GM12878 (cell line): ENCODE results near the gene ANK3. TPM values are rescaled to one million over a fixed set of nuclear protein-coding genes. Genes with fewer than 3 reads are reported as not detected.
A peak's percentile ranks its signal among the peaks of the same experiment; 100 is the strongest.

Source experiments
- ATAC-seq: fragments of 200-7000 bp; cut with Tn5 transposase; 3 replicates; pipeline ENCODE4 v1.9.1; 2020; ENCODE audit warnings: mild to moderate bottlenecking, moderate library complexity
- BruUV-seq: library from RNA; stranded (reverse); fragments of 400-500 nt; replicated peaks from 2 replicates; lab custom pipeline; 2021; lab: Mats Ljungman, UMichigan
- CTCF ChIA-PET: fragments of 300-600 bp; sonication (Branson Sonifier 250); formaldehyde crosslinking; extraction: SDS; loops from one replicate; lab custom pipeline; 2021; ENCODE audit warnings: inconsistent platforms; lab: Yijun Ruan, JAX
- POLR2A ChIA-PET: fragments of 350-600 bp; formaldehyde crosslinking; extraction: SDS; loops from one replicate; lab custom pipeline; 2021; ENCODE audit warnings: inconsistent platforms; lab: Charles Lee
- RAD21 ChIA-PET: fragments of 300-600 bp; sonication (Branson Sonifier 250); formaldehyde crosslinking; loops from one replicate; lab custom pipeline; 2023; ENCODE audit warnings: antibody characterized with exemption; ENCODE audit not compliant: unreplicated experiment; lab: Charles Lee
- SMC1A ChIA-PET: fragments of 300-600 bp; sonication (Branson Sonifier 250); formaldehyde crosslinking; loops from one replicate; lab custom pipeline; 2023; ENCODE audit not compliant: unreplicated experiment, uncharacterized antibody; lab: Charles Lee
- DNase-seq: peaks from one replicate; pipeline ENCODE4 v3.0.0-alpha.2; 2011; ENCODE audit warnings: low read depth, low spot score
- FAIRE-seq: peaks from 3 replicates; lab custom pipeline; 2011; peaks lifted over from hg19 to GRCh38; lab: Jason Lieb, UNC
- H2AFZ ChIP-seq: 2 replicates; pipeline ENCODE4 v1.6.0; 2011; ENCODE audit warnings: low read depth, low read length, control low read depth; ENCODE audit not compliant: control insufficient read depth
- H3K27ac ChIP-seq: 2 replicates; pipeline ENCODE4 v1.5.1; 2011; ENCODE audit warnings: control low read depth; ENCODE audit not compliant: control insufficient read depth, insufficient read depth
- H3K27me3 ChIP-seq, 2 experiments: replicated peaks in 1 of 2; 2 replicates each; pipeline versions ENCODE4 v1.6.0 to v1.6.1; 2011; ENCODE audit warnings: low read length in 1 of 2; ENCODE audit not compliant: control insufficient read depth in 2 of 2, insufficient read depth in 2 of 2
- H3K36me3 ChIP-seq, 2 experiments: 2 replicates each; pipeline ENCODE4 v1.5.1; 2011; ENCODE audit warnings: low read length in 1 of 2; ENCODE audit not compliant: control insufficient read depth in 2 of 2, insufficient read depth in 2 of 2
- H3K4me1 ChIP-seq: 2 replicates; pipeline ENCODE4 v1.6.1; 2011; ENCODE audit warnings: mild to moderate bottlenecking, low read length, moderate library complexity, mixed read lengths; ENCODE audit not compliant: control insufficient read depth, insufficient read depth
- H3K4me2 ChIP-seq: 2 replicates; pipeline ENCODE4 v1.6.0; 2011; ENCODE audit warnings: control low read depth; ENCODE audit not compliant: control insufficient read depth, insufficient read depth
- H3K4me3 ChIP-seq: fragments of 200-600 bp; sonication (generic); 2 replicates; pipeline ENCODE4 v1.5.1; 2016
- H3K79me2 ChIP-seq: 2 replicates; pipeline ENCODE4 v1.6.0; 2011; ENCODE audit warnings: low read length; ENCODE audit not compliant: control insufficient read depth, insufficient read depth
- H3K9ac ChIP-seq: 2 replicates; pipeline ENCODE4 v1.8.0; 2011; ENCODE audit warnings: low read length, control low read depth, mixed read lengths; ENCODE audit not compliant: control insufficient read depth, insufficient read depth
- H3K9me3 ChIP-seq: replicated peaks from 3 replicates; pipeline ENCODE4 v1.5.1; 2011; ENCODE audit warnings: mild to moderate bottlenecking, low read length; ENCODE audit not compliant: control insufficient read depth, insufficient read depth
- H4K20me1 ChIP-seq: 2 replicates; pipeline ENCODE4 v1.6.0; 2011; ENCODE audit not compliant: control insufficient read depth, insufficient read depth
- ATF2 ChIP-seq: IDR thresholded peaks from 2 replicates; pipeline ENCODE4 v1.6.1; 2012; ENCODE audit warnings: low read length, inconsistent platforms
- BACH1 ChIP-seq: fragments of 450-650 bp; IDR thresholded peaks from 2 replicates; pipeline ENCODE4 v1.6.1; 2017; ENCODE audit warnings: mild to moderate bottlenecking, borderline replicate concordance
- ZBTB11 ChIP-seq: fragments of 450-650 bp; formaldehyde crosslinking; IDR thresholded peaks from 2 replicates; pipeline ENCODE4 v1.5.0; 2022; ENCODE audit warnings: mild to moderate bottlenecking, missing genetic modification characterization
- ZNF687 ChIP-seq: fragments of 450-650 bp; IDR thresholded peaks from 2 replicates; pipeline ENCODE4 v1.6.1; 2017; ENCODE audit warnings: mild to moderate bottlenecking, moderate library complexity
- ZSCAN29 ChIP-seq: fragments of 450-650 bp; IDR thresholded peaks from 2 replicates; pipeline ENCODE4 v1.6.1; 2017; ENCODE audit warnings: mild to moderate bottlenecking, moderate library complexity
- WGBS: methylation state at CpG from one replicate; pipeline ENCODE4 v1.1.6; 2016; ENCODE audit warnings: low lambda C conversion rate; ENCODE audit not compliant: insufficient replicate concordance, insufficient coverage; ENCODE audit errors: missing lambda C conversion rate; 5-methylcytosine and 5-hydroxymethylcytosine counted together
- in situ Hi-C: fragments of 300-500 bp; cut with MboI; formaldehyde crosslinking; loops from 9 replicates; pipeline ENCODE4 v1.14.3; 2018; ENCODE audit warnings: mixed read lengths
- intact Hi-C: fragments of 100-400 bp; cut with micrococcal nuclease; formaldehyde crosslinking; loops from one replicate; pipeline ENCODE4 v1.14.2; 2022; ENCODE audit not compliant: unreplicated experiment
- polyA plus RNA-seq, 11 experiments: library from polyadenylated mRNA; depleted of rRNA in 4 of 11; unstranded in 6 of 11; stranded (reverse) in 5 of 11; fragments of >200 nt; fragmentation: Nextera tagmentation in 4 of 11; fragmentation: Illumina TruSeq in 1 of 11; extraction: Ambion mirVana in 4 of 11; extraction: Trizol in 1 of 11; gene quantifications; 1 replicate in 1 of 11; 2 replicates in 10 of 11; pipeline versions ENCODE4 v1.2.1 to v1.2.3, GENCODE V29; 2011 to 2016; ENCODE audit warnings: inconsistent platforms in 2 of 11, missing spikeins in 2 of 11, low read depth in 1 of 11
- total RNA-seq, 4 experiments: library from RNA; depleted of rRNA in 3 of 4; stranded (reverse); fragments of >200 nt in 3 of 4; fragmentation: Illumina TruSeq in 1 of 4; extraction: Trizol in 1 of 4; gene quantifications; 2 replicates each; pipeline versions ENCODE4 v1.2.1 to v1.2.3, GENCODE V29; 2013 to 2021

Gene ANK3
- total and polyA plus RNA-seq, 10 of the 15 experiments (the other 5 are each of a cell fraction or from before 2014, with no cell fraction given): 0.06 to 0.82 (median 0.20) TPM; not detected in 2

- peak; percentile 57 for TF ChIP-seq ZNF687
These were observed 36.0 kb downstream of the ANK3 start (continued) for GRCh38 chr10:60353519-60354258.

- DNase-seq: peak; percentile 30
- ChIA-PET RAD21 (interaction anchor here (1.3 to 1.6 kb wide), 2 partner anchors 76 to 82 kb away, joined by 3 to 5 read pairs; no protein-coding TSS in a partner anchor), CTCF (interaction anchor here (1.0 to 7.0 kb wide), 5 partner anchors 12 to 118 kb away, joined by 3 to 47 read pairs (median 3); no protein-coding TSS in a partner anchor), POLR2A (interaction anchor here (0.5 kb wide), 1 partner anchor 170 kb away, joined by 3 read pairs; no protein-coding TSS in a partner anchor), SMC1A (interaction anchor here (0.6 to 4.6 kb wide), 7 partner anchors 10 to 118 kb away, joined by 3 to 24 read pairs (median 7); no protein-coding TSS in a partner anchor)
- peak; percentile 80 for ATAC-seq
- H3K27ac ChIP-seq: peak overlapping the region; percentile 56
- H3K4me3 ChIP-seq: peak overlapping the region; percentile 20; the same call in 1 of the 2 replicates
- WGBS: 0% methylated on average over 5 of the region's 5 CpGs
- H3K36me3 ChIP-seq: no peaks in the 10 kb centered on the region
- in situ Hi-C loops (no loop called here), intact Hi-C loops (loop anchor here (5.0 to 10.0 kb wide), 4 partner anchors 55 to 1967 kb away; partner anchors contain the start of genes CCDC6 and TFAM)
- H3K9ac ChIP-seq: no peak overlapping the region
- peaks cover 34% of the 10 kb centered on the region for H3K4me1 ChIP-seq
- no peaks in the 10 kb centered on the region for H3K9me3 ChIP-seq
- H3K79me2 ChIP-seq: no peaks in the 10 kb centered on the region
- peak; percentile 88 for FAIRE-seq
- peak overlapping the region; percentile 49 for H3K4me2 ChIP-seq
- H3K27me3 ChIP-seq: no peaks in the 10 kb centered on the region
- no peak overlapping the region; the same call in 1 of the 2 replicates for H2AFZ ChIP-seq
- no peaks in the 10 kb centered on the region for H4K20me1 ChIP-seq
- no TSS peak for BruUV-seq
- no peak for TF ChIP-seq ZBTB11
- TF ChIP-seq ATF2: peak; percentile 20; the same call in 1 of the 2 replicates
- no peak for TF ChIP-seq ZSCAN29
- TF ChIP-seq ZNF687: peak; percentile 50; the same call in 1 of the 2 replicates
- TF ChIP-seq BACH1: no peak; the same call in 1 of the 2 replicates
These were observed 37.6 kb downstream of the ANK3 start for GRCh38 chr10:60352105-60352504.
